ENCODE measurements around the gene SCN2A. TPM values are rescaled to one million over a fixed set of nuclear protein-coding genes. Genes with fewer than 3 reads are reported as not detected.

SCN2A gene
- total RNA-seq, 1 experiment from 2014 or later = 0.39 TPM

DNA sequence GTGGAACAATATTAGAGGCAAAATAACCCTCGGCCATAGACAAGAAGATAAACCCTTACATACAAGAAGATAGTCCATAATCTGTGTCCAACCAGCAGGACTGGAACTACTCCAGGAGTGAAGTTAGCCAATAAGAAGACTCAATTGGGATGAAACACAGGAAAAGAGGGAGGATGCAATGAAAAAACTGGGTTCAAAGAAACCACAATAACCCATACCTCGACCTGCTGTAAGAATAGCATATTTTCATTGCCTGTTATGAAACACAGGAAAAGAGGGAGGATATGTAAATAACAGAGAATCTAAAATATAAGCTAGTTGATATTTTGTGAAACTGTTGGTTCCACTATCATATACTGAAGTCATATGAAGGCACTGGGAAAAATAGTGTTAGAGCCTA lies 143.1 kb downstream of the SCN2A start:
- ChIA-PET CTCF (no interaction called here), POLR2A (no interaction called here)
- H3K27ac Mint-ChIP-seq = no peak overlapping the region

DNA sequence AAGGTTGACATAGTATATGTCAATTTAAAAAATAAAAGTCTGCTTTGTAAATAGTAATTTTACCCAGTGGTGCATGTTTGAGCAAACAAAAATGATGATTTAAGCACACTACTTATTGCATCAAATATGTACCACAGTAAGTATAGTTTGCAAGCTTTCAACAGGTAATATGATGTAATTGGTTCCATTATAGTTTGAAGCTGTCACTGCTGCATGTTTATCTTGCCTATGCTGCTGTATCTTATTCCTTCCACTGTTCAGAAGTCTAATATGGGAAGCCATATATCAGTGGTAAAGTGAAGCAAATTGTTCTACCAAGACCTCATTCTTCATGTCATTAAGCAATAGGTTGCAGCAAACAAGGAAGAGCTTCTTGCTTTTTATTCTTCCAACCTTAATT lies 151.7 kb downstream of the SCN2A start:
- DNase-seq (ENCODE audit: low spot score) = no peak
- ATAC-seq = no peak
- H3K27me3 Mint-ChIP-seq (ENCODE audit: low read depth) = no peaks in the 10 kb centered on the region
- TF ChIP-seq GTF2I (CRISPR knock-in tag; conservative IDR thresholded peaks at IDR 0.05) = no peak
- TF ChIP-seq, protein P1, sequence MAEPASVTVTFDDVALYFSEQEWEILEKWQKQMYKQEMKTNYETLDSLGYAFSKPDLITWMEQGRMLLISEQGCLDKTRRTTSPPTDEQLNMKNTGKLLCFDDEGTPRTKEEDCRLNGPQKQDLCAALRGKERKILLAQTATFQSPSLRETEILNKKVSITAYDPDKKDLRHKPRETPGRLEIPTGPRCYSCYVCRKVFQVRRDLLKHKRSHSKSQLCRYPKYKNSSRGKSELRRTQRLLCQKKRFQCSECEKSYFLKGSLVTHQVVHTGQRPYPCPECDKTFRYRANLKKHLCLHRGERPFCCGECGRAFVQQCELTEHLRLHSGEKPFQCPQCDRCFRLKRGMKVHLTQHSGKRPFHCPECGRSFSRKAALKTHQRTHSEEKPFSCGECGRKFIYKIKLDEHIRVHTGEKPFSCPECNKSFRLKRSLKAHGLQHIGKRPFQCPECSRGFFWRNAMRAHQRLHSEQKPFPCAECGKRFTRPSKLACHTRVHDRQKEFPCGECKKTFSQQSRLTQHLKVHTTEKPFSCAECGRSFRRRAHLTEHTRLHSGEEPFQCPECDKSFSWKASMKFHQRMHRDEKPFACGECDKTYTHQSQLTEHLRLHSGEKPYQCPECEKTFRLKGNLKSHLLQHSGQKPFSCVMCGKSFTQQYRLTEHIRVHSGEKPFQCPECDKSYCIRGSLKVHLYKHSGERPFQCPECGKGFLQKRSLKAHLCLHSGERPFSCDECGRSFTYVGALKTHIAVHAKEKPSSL (CRISPR knock-in tag; conservative IDR thresholded peaks at IDR 0.05) = no peak
- no peak for TF ChIP-seq OVOL2 (CRISPR knock-in tag; IDR thresholded peaks at IDR 0.05; ENCODE audit: borderline replicate concordance)
- no peak for TF ChIP-seq CBFB (CRISPR knock-in tag; IDR thresholded peaks at IDR 0.05; ENCODE audit: low read depth)
- TF ChIP-seq NR1H2 (CRISPR knock-in tag; IDR thresholded peaks at IDR 0.05) = no peak
- TF ChIP-seq CREM (CRISPR knock-in tag; IDR thresholded peaks at IDR 0.05) = no peak
- TF ChIP-seq SMAD4 (CRISPR knock-in tag; IDR thresholded peaks at IDR 0.05) = no peak
- TF ChIP-seq NFATC4 (CRISPR knock-in tag; IDR thresholded peaks at IDR 0.05) = no peak
- TF ChIP-seq, protein P2, sequence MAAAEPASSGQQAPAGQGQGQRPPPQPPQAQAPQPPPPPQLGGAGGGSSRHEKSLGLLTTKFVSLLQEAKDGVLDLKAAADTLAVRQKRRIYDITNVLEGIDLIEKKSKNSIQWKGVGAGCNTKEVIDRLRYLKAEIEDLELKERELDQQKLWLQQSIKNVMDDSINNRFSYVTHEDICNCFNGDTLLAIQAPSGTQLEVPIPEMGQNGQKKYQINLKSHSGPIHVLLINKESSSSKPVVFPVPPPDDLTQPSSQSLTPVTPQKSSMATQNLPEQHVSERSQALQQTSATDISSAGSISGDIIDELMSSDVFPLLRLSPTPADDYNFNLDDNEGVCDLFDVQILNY (CRISPR knock-in tag; IDR thresholded peaks at IDR 0.05) = no peak
- H3K36me3 Mint-ChIP-seq = no peaks in the 10 kb centered on the region
- ChIA-PET CTCF (no interaction called here), POLR2A (no interaction called here)
- peaks cover 7% of the 10 kb centered on the region; the same call in 1 of the 2 replicates for H3K9me3 Mint-ChIP-seq
- H3K4me1 Mint-ChIP-seq = peaks cover 8% of the 10 kb centered on the region
- H3K27ac Mint-ChIP-seq = no peak overlapping the region
- no peak overlapping the region for H3K4me3 Mint-ChIP-seq

More for the DNA sequence above, 143.1 kb downstream of the SCN2A start:
- Mint-ChIP-seq H3K4me1 (no peaks in the 10 kb centered on the region), H3K27me3 (ENCODE audit: low read depth) (no peaks in the 10 kb centered on the region), H3K36me3 (no peaks in the 10 kb centered on the region), H3K9me3 (no peaks in the 10 kb centered on the region), H3K4me3 (no peak overlapping the region)
- ATAC-seq (no peak), DNase-seq (ENCODE audit: low spot score) (no peak)
- no peak for TF ChIP-seq SMAD4 (CRISPR knock-in tag; IDR thresholded peaks at IDR 0.05)
- no peak for TF ChIP-seq ZNF138 (CRISPR knock-in tag; conservative IDR thresholded peaks at IDR 0.05)
- TF ChIP-seq RORB (CRISPR knock-in tag; IDR thresholded peaks at IDR 0.05) = no peak

DNA sequence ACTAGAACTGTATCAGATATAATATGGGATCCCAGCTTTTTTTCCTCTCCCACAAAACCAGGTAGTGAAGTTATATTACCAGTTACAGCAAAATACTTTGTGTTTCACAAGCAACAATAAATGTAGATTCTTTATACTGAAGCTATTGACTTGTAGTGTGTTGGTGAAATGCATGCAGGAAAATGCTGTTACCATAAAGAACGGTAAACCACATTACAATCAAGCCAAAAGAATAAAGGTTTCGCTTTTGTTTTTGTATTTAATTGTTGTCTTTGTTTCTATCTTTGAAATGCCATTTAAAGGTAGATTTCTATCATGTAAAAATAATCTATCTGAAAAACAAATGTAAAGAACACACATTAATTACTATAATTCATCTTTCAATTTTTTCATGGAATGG lies 152.6 kb downstream of the SCN2A start:
- ChIA-PET CTCF (interaction anchor here (0.6 kb wide), 1 partner anchor 736 kb away, joined by 3 read pairs; the partner anchor contains the start of gene SCN1A), POLR2A (no interaction called here)
- ATAC-seq (no peak), DNase-seq (ENCODE audit: low spot score) (no peak)
- H3K27ac Mint-ChIP-seq = no peak overlapping the region
- H3K4me1 Mint-ChIP-seq = peaks cover 8% of the 10 kb centered on the region
- no peaks in the 10 kb centered on the region for H3K27me3 Mint-ChIP-seq (ENCODE audit: low read depth)
- no peaks in the 10 kb centered on the region for H3K36me3 Mint-ChIP-seq
- H3K9me3 Mint-ChIP-seq = peaks cover 7% of the 10 kb centered on the region; the same call in 1 of the 2 replicates
- H3K4me3 Mint-ChIP-seq = no peak overlapping the region
- no peak for TF ChIP-seq CBFB (CRISPR knock-in tag; IDR thresholded peaks at IDR 0.05; ENCODE audit: low read depth)
- TF ChIP-seq, protein P3, sequence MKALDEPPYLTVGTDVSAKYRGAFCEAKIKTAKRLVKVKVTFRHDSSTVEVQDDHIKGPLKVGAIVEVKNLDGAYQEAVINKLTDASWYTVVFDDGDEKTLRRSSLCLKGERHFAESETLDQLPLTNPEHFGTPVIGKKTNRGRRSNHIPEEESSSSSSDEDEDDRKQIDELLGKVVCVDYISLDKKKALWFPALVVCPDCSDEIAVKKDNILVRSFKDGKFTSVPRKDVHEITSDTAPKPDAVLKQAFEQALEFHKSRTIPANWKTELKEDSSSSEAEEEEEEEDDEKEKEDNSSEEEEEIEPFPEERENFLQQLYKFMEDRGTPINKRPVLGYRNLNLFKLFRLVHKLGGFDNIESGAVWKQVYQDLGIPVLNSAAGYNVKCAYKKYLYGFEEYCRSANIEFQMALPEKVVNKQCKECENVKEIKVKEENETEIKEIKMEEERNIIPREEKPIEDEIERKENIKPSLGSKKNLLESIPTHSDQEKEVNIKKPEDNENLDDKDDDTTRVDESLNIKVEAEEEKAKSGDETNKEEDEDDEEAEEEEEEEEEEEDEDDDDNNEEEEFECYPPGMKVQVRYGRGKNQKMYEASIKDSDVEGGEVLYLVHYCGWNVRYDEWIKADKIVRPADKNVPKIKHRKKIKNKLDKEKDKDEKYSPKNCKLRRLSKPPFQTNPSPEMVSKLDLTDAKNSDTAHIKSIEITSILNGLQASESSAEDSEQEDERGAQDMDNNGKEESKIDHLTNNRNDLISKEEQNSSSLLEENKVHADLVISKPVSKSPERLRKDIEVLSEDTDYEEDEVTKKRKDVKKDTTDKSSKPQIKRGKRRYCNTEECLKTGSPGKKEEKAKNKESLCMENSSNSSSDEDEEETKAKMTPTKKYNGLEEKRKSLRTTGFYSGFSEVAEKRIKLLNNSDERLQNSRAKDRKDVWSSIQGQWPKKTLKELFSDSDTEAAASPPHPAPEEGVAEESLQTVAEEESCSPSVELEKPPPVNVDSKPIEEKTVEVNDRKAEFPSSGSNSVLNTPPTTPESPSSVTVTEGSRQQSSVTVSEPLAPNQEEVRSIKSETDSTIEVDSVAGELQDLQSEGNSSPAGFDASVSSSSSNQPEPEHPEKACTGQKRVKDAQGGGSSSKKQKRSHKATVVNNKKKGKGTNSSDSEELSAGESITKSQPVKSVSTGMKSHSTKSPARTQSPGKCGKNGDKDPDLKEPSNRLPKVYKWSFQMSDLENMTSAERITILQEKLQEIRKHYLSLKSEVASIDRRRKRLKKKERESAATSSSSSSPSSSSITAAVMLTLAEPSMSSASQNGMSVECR (CRISPR knock-in tag; IDR thresholded peaks at IDR 0.05; ENCODE audit: borderline replicate concordance) = no peak
- TF ChIP-seq ZNF232 (CRISPR knock-in tag; IDR thresholded peaks at IDR 0.05) = no peak
- no peak for TF ChIP-seq SP1 (CRISPR knock-in tag; conservative IDR thresholded peaks at IDR 0.05)
- no peak for TF ChIP-seq NR1H2 (CRISPR knock-in tag; IDR thresholded peaks at IDR 0.05)
- TF ChIP-seq, protein P4, sequence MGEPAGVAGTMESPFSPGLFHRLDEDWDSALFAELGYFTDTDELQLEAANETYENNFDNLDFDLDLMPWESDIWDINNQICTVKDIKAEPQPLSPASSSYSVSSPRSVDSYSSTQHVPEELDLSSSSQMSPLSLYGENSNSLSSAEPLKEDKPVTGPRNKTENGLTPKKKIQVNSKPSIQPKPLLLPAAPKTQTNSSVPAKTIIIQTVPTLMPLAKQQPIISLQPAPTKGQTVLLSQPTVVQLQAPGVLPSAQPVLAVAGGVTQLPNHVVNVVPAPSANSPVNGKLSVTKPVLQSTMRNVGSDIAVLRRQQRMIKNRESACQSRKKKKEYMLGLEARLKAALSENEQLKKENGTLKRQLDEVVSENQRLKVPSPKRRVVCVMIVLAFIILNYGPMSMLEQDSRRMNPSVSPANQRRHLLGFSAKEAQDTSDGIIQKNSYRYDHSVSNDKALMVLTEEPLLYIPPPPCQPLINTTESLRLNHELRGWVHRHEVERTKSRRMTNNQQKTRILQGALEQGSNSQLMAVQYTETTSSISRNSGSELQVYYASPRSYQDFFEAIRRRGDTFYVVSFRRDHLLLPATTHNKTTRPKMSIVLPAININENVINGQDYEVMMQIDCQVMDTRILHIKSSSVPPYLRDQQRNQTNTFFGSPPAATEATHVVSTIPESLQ (CRISPR knock-in tag; IDR thresholded peaks at IDR 0.05) = no peak
- TF ChIP-seq FOXK1 (CRISPR knock-in tag; IDR thresholded peaks at IDR 0.05) = no peak
- TF ChIP-seq, protein P5, sequence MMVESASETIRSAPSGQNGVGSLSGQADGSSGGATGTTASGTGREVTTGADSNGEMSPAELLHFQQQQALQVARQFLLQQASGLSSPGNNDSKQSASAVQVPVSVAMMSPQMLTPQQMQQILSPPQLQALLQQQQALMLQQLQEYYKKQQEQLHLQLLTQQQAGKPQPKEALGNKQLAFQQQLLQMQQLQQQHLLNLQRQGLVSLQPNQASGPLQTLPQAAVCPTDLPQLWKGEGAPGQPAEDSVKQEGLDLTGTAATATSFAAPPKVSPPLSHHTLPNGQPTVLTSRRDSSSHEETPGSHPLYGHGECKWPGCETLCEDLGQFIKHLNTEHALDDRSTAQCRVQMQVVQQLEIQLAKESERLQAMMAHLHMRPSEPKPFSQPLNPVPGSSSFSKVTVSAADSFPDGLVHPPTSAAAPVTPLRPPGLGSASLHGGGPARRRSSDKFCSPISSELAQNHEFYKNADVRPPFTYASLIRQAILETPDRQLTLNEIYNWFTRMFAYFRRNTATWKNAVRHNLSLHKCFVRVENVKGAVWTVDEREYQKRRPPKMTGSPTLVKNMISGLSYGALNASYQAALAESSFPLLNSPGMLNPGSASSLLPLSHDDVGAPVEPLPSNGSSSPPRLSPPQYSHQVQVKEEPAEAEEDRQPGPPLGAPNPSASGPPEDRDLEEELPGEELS (CRISPR knock-in tag; IDR thresholded peaks at IDR 0.05) = no peak
- no peak for TF ChIP-seq NFE2L1 (CRISPR knock-in tag; IDR thresholded peaks at IDR 0.05)
- TF ChIP-seq RELA (CRISPR knock-in tag; IDR thresholded peaks at IDR 0.05; ENCODE audit: borderline replicate concordance) = no peak
- TF ChIP-seq ETV6 (CRISPR knock-in tag; IDR thresholded peaks at IDR 0.05) = no peak

All from WTC11 (cell line).